RWPE1 (cell line): ENCODE measurements around the gene ARHGAP24.

Experiments used
- CTCF ChIA-PET: fragments of 350-600 bp; sonication (Branson Sonifier 250); formaldehyde crosslinking; extraction: SDS; loops from one replicate; lab custom pipeline; 2021; lab: Yijun Ruan, JAX
- POLR2A ChIA-PET: fragments of 400-600 bp; formaldehyde crosslinking; extraction: SDS; loops from one replicate; lab custom pipeline; 2020; ENCODE audit warnings: antibody characterized with exemption; ENCODE audit not compliant: low non-redundant PET; lab: Yijun Ruan, JAX
- DNase-seq: peaks from one replicate; pipeline ENCODE4 v3.0.0; 2012; ENCODE audit warnings: low spot score
- H3K27ac ChIP-seq: fragments of 450-650 bp; 2 replicates; pipeline ENCODE4 v1.5.1; 2017
- CTCF ChIP-seq: fragments of 450-650 bp; conservative IDR thresholded peaks from 2 replicates; pipeline ENCODE4 v1.5.1; 2017; ENCODE audit warnings: low read depth, mild to moderate bottlenecking

The ARHGAP24 gene

GRCh38 chr4:85577307-85577706 is 102.4 kb downstream of the ARHGAP24 start:
- CTCF ChIA-PET, result no interaction called here
- POLR2A ChIA-PET, result no interaction called here

GRCh38 chr4:85579942-85580341 is 105.0 kb downstream of the ARHGAP24 start:
- no peak overlapping the region for H3K27ac ChIP-seq
- CTCF ChIA-PET, result no interaction called here
- DNase-seq, result no peak
- POLR2A ChIA-PET, result no interaction called here
- no peak for TF ChIP-seq CTCF

More at GRCh38 chr4:85577307-85577706, 102.4 kb downstream of the ARHGAP24 start:
- TF ChIP-seq CTCF, result no peak
- no peak for DNase-seq
- H3K27ac ChIP-seq, result no peak overlapping the region

GRCh38 chr4:85580489-85580888 is 105.5 kb downstream of the ARHGAP24 start:
- TF ChIP-seq CTCF, result no peak
- DNase-seq, result no peak
- no peak overlapping the region for H3K27ac ChIP-seq
- CTCF ChIA-PET, result no interaction called here
- POLR2A ChIA-PET, result no interaction called here

GRCh38 chr4:85587952-85588351 is 113.0 kb downstream of the ARHGAP24 start:
- CTCF ChIA-PET, result no interaction called here
- DNase-seq, result no peak
- POLR2A ChIA-PET, result no interaction called here
- no peak for TF ChIP-seq CTCF
- H3K27ac ChIP-seq, result no peak overlapping the region

GRCh38 chr4:85591406-85592098 is 116.6 kb downstream of the ARHGAP24 start:
- no peak for TF ChIP-seq CTCF
- POLR2A ChIA-PET, result no interaction called here
- DNase-seq, result no peak
- H3K27ac ChIP-seq, result no peak overlapping the region
- CTCF ChIA-PET, result no interaction called here

- ChIA-PET POLR2A (no interaction called here), CTCF (no interaction called here)
- no peak for TF ChIP-seq CTCF
- DNase-seq, result no peak
- H3K27ac ChIP-seq, result no peak overlapping the region
These were observed 120.3 kb downstream of the ARHGAP24 start for GRCh38 chr4:85595098-85595775.
